Mesenchymal stem cell (in vitro differentiated cells and primary cell): ENCODE measurements around the gene GOLGA3.

Experiments
- DNase-seq: peaks from one replicate; pipeline ENCODE4 v3.0.0-alpha.2; 2013
- H2AFZ ChIP-seq: one replicate; pipeline ENCODE4 v1.6.1; 2013; ENCODE audit warnings: low read depth, mild to moderate bottlenecking, control low read depth, inconsistent platforms, low read length, moderate library complexity
- H2AK5ac ChIP-seq: 2 replicates; pipeline ENCODE4 v1.6.1; 2013; ENCODE audit warnings: low read length, moderate library complexity, mild to moderate bottlenecking, inconsistent platforms; ENCODE audit not compliant: severe bottlenecking
- H2BK120ac ChIP-seq: one replicate; pipeline ENCODE4 v1.6.1; 2013; ENCODE audit warnings: low read depth, mild to moderate bottlenecking, inconsistent platforms, low read length, moderate library complexity
- H2BK12ac ChIP-seq, 2 experiments: one replicate each; pipeline ENCODE4 v1.6.1; 2013; ENCODE audit warnings: inconsistent platforms in 2 of 2, low read length in 2 of 2, mild to moderate bottlenecking in 2 of 2, moderate library complexity in 2 of 2, control low read depth in 1 of 2
- H2BK15ac ChIP-seq: one replicate; pipeline ENCODE4 v1.6.1; 2013; ENCODE audit warnings: mild to moderate bottlenecking, low read depth, inconsistent platforms; ENCODE audit not compliant: poor library complexity, severe bottlenecking
- H2BK5ac ChIP-seq: 2 replicates; pipeline ENCODE4 v1.6.1; 2013; ENCODE audit warnings: low read depth, mild to moderate bottlenecking, low read length, control low read depth, inconsistent platforms; ENCODE audit not compliant: poor library complexity, severe bottlenecking
- H3K14ac ChIP-seq, 2 experiments: one replicate each; pipeline ENCODE4 v1.6.1; 2013; ENCODE audit warnings: inconsistent platforms in 2 of 2, low read length in 2 of 2, control low read depth in 1 of 2, mild to moderate bottlenecking in 1 of 2, moderate library complexity in 1 of 2
- H3K18ac ChIP-seq, 2 experiments: one replicate each; pipeline ENCODE4 v1.6.1; 2013; ENCODE audit warnings: inconsistent platforms in 2 of 2, low read length in 2 of 2, control low read depth in 1 of 2, low read depth in 1 of 2, mild to moderate bottlenecking in 1 of 2
- H3K23ac ChIP-seq, 2 experiments: one replicate each; pipeline ENCODE4 v1.6.1; 2013; ENCODE audit warnings: inconsistent platforms in 2 of 2, low read length in 2 of 2, mild to moderate bottlenecking in 2 of 2, moderate library complexity in 2 of 2, control low read depth in 1 of 2
- H3K27ac ChIP-seq: 2 replicates; pipeline ENCODE4 v1.5.1; 2013; ENCODE audit warnings: mild to moderate bottlenecking, moderate library complexity, low read length, control low read depth, inconsistent platforms; ENCODE audit not compliant: poor library complexity, severe bottlenecking
- H3K27me3 ChIP-seq, 2 experiments: 2 replicates each; pipeline versions ENCODE4 v1.6.1 to v1.7.0; 2013; ENCODE audit warnings: low read length in 2 of 2, mild to moderate bottlenecking in 2 of 2, moderate library complexity in 2 of 2, control low read depth in 1 of 2, inconsistent platforms in 1 of 2; ENCODE audit not compliant: control insufficient read depth in 1 of 2, insufficient read depth in 1 of 2
- H3K36me3 ChIP-seq, 2 experiments: 2 replicates each; pipeline versions ENCODE4 v1.6.1 to v1.7.0; 2013; ENCODE audit warnings: low read length in 2 of 2, control low read depth in 1 of 2, inconsistent platforms in 1 of 2, low read depth in 1 of 2, mild to moderate bottlenecking in 1 of 2; ENCODE audit not compliant: insufficient read depth in 2 of 2, control insufficient read depth in 1 of 2
- H3K4ac ChIP-seq, 2 experiments: one replicate each; pipeline ENCODE4 v1.6.1; 2013; ENCODE audit warnings: inconsistent platforms in 2 of 2, low read length in 2 of 2, mild to moderate bottlenecking in 2 of 2, moderate library complexity in 2 of 2, control low read depth in 1 of 2, low read depth in 1 of 2
- H3K4me1 ChIP-seq: 2 replicates; pipeline ENCODE4 v1.6.1; 2013; ENCODE audit warnings: low read depth, low read length, control low read depth; ENCODE audit not compliant: control insufficient read depth, insufficient read depth
- H3K4me2 ChIP-seq: 2 replicates; pipeline ENCODE4 v1.6.1; 2013; ENCODE audit warnings: low read length, mild to moderate bottlenecking, inconsistent platforms; ENCODE audit not compliant: poor library complexity, severe bottlenecking
- H3K4me3 ChIP-seq, 2 experiments: 2 replicates each; pipeline versions ENCODE4 v1.5.1 to v1.7.0; 2013; ENCODE audit warnings: low read length in 2 of 2, mild to moderate bottlenecking in 2 of 2, control low read depth in 1 of 2, low read depth in 1 of 2; ENCODE audit not compliant: insufficient read depth in 1 of 2
- H3K79me1 ChIP-seq: replicated peaks from 2 replicates; pipeline ENCODE4 v1.6.1; 2013; ENCODE audit warnings: mild to moderate bottlenecking, control low read depth, low read length, inconsistent platforms; ENCODE audit not compliant: poor library complexity, severe bottlenecking
- H3K9ac ChIP-seq: 2 replicates; pipeline ENCODE4 v1.7.0; 2013; ENCODE audit warnings: mild to moderate bottlenecking, low read length, moderate library complexity
- H3K9me3 ChIP-seq: 2 replicates; pipeline ENCODE4 v1.7.0; 2013; ENCODE audit warnings: mild to moderate bottlenecking, low read length; ENCODE audit not compliant: control insufficient read depth
- H4K8ac ChIP-seq: one replicate; pipeline ENCODE4 v1.6.1; 2013; ENCODE audit warnings: inconsistent platforms, mild to moderate bottlenecking, low read length, moderate library complexity
- H4K91ac ChIP-seq: one replicate; pipeline ENCODE4 v1.6.1; 2013; ENCODE audit warnings: mild to moderate bottlenecking, low read length, inconsistent platforms
- WGBS: methylation state at CpG from one replicate; pipeline ENCODE4 v1.1.7; 2013; ENCODE audit warnings: mixed read lengths; 5-methylcytosine and 5-hydroxymethylcytosine counted together

Gene GOLGA3

GRCh38 chr12:132740652-132741051 is 88.0 kb downstream of the GOLGA3 start:
- Histone ChIP-seq H4K91ac (no peak overlapping the region), H3K79me1 (peaks cover 25% of the 10 kb centered on the region), H3K4me2 (no peak overlapping the region), H3K27ac (no peak overlapping the region), H3K36me3 (peaks cover 77 to 91% of the 10 kb centered on the region in 2 experiments), H2BK5ac (no peak overlapping the region), H3K23ac (peak overlapping the region in 1 of 2 experiments; percentile 23), H3K18ac (no peak overlapping the region), H3K27me3 (no peaks in the 10 kb centered on the region), H3K4me1 (no peaks in the 10 kb centered on the region), H4K8ac (no peak overlapping the region), H3K4ac (no peak overlapping the region), H2BK120ac (no peak overlapping the region), H3K4me3 (no peak overlapping the region), H3K9ac (no peak overlapping the region), H3K9me3 (no peaks in the 10 kb centered on the region), H2AFZ (no peak overlapping the region), H2AK5ac (no peak overlapping the region), H3K14ac (no peak overlapping the region), H2BK15ac (no peak overlapping the region), H2BK12ac (no peak overlapping the region)
- no peak for DNase-seq
- 96% methylated on average over 11 of the region's 11 CpGs for WGBS

GRCh38 chr12:132740313-132740646 is 88.4 kb downstream of the GOLGA3 start:
- no peak overlapping the region for H3K4ac ChIP-seq
- no peak overlapping the region for H4K8ac ChIP-seq
- no peak overlapping the region for H2AK5ac ChIP-seq
- no peak overlapping the region for H3K23ac ChIP-seq
- H2BK120ac ChIP-seq: no peak overlapping the region
- no peak overlapping the region for H3K27ac ChIP-seq
- 87% methylated on average over 6 of the region's 6 CpGs for WGBS
- DNase-seq: no peak
- peaks cover 77 to 91% of the 10 kb centered on the region in 2 experiments for H3K36me3 ChIP-seq
- H2AFZ ChIP-seq: no peak overlapping the region
- H2BK12ac ChIP-seq: no peak overlapping the region
- no peak overlapping the region for H4K91ac ChIP-seq
- peaks cover 29% of the 10 kb centered on the region for H3K79me1 ChIP-seq
- no peak overlapping the region for H3K9ac ChIP-seq
- no peaks in the 10 kb centered on the region for H3K4me1 ChIP-seq
- no peak overlapping the region for H3K4me2 ChIP-seq
- H2BK5ac ChIP-seq: no peak overlapping the region
- no peaks in the 10 kb centered on the region for H3K9me3 ChIP-seq
- H3K18ac ChIP-seq: no peak overlapping the region
- no peak overlapping the region for H3K14ac ChIP-seq
- no peak overlapping the region for H2BK15ac ChIP-seq
- H3K27me3 ChIP-seq: no peaks in the 10 kb centered on the region
- no peak overlapping the region for H3K4me3 ChIP-seq

- H2AK5ac ChIP-seq: no peak overlapping the region
- WGBS: 97% methylated on average over 17 of the region's 19 CpGs
- DNase-seq: no peak
Observed at GRCh38 chr12:132739600-132740312, 88.9 kb downstream of the GOLGA3 start.

GRCh38 chr12:132736913-132737312 is 91.8 kb downstream of the GOLGA3 start:
- no peak overlapping the region for H3K4me3 ChIP-seq
- WGBS: 96% methylated on average over 13 of the region's 15 CpGs
- no peak overlapping the region for H4K91ac ChIP-seq
- H3K4ac ChIP-seq: no peak overlapping the region
- H3K27ac ChIP-seq: no peak overlapping the region
- H3K9me3 ChIP-seq: no peaks in the 10 kb centered on the region
- peaks cover 3% of the 10 kb centered on the region for H3K4me1 ChIP-seq
- H3K14ac ChIP-seq: no peak overlapping the region
- H3K79me1 ChIP-seq: peaks cover 37% of the 10 kb centered on the region
- H4K8ac ChIP-seq: no peak overlapping the region
- no peak overlapping the region for H3K9ac ChIP-seq
- no peaks in the 10 kb centered on the region for H3K27me3 ChIP-seq
- peaks cover 85 to 94% of the 10 kb centered on the region in 2 experiments for H3K36me3 ChIP-seq
- H3K4me2 ChIP-seq: no peak overlapping the region
- H2BK12ac ChIP-seq: no peak overlapping the region
- no peak overlapping the region for H2BK15ac ChIP-seq
- DNase-seq: no peak
- H3K23ac ChIP-seq: no peak overlapping the region
- H2AFZ ChIP-seq: no peak overlapping the region
- H3K18ac ChIP-seq: no peak overlapping the region
- H2AK5ac ChIP-seq: no peak overlapping the region
- H2BK120ac ChIP-seq: no peak overlapping the region
- H2BK5ac ChIP-seq: no peak overlapping the region

More at GRCh38 chr12:132739600-132740312, 88.9 kb downstream of the GOLGA3 start:
- peaks cover 30% of the 10 kb centered on the region for H3K79me1 ChIP-seq
- H2BK12ac ChIP-seq: no peak overlapping the region
- no peak overlapping the region for H3K23ac ChIP-seq
- no peak overlapping the region for H4K91ac ChIP-seq
- H3K4ac ChIP-seq: no peak overlapping the region
- H3K36me3 ChIP-seq: peaks cover 76 to 91% of the 10 kb centered on the region in 2 experiments
- peak overlapping the region in 1 of 2 experiments; percentile 26 for H3K4me3 ChIP-seq
- H3K27me3 ChIP-seq: no peaks in the 10 kb centered on the region
- no peak overlapping the region for H3K14ac ChIP-seq
- no peaks in the 10 kb centered on the region for H3K4me1 ChIP-seq
- H3K9me3 ChIP-seq: no peaks in the 10 kb centered on the region
- H2BK15ac ChIP-seq: no peak overlapping the region
- H3K4me2 ChIP-seq: no peak overlapping the region
- peak overlapping the region; percentile 40 for H4K8ac ChIP-seq
- H3K27ac ChIP-seq: no peak overlapping the region
- H3K18ac ChIP-seq: no peak overlapping the region
- no peak overlapping the region for H3K9ac ChIP-seq
- no peak overlapping the region for H2BK5ac ChIP-seq
- H2AFZ ChIP-seq: no peak overlapping the region
- no peak overlapping the region for H2BK120ac ChIP-seq
